ENCODE measurements around the gene TSPAN2.

TSPAN2 gene

GRCh38 chr1:115114308-115114707, 25.0 kb upstream of the TSPAN2 start:
- peaks cover 6% of the 10 kb centered on the region; the same call in 1 of the 2 replicates for H3K4me1 ChIP-seq (ENCODE audit: control insufficient read depth, insufficient read depth, low read length)
- no peaks in the 10 kb centered on the region for H3K36me3 ChIP-seq (ENCODE audit: control insufficient read depth, insufficient read depth, low read length)
- H3K27ac ChIP-seq (ENCODE audit: low read depth, low read length), result no peak overlapping the region
- H3K4me3 ChIP-seq (ENCODE audit: low read depth, low read length), result no peak overlapping the region
- no peak overlapping the region for H3K9ac ChIP-seq (ENCODE audit: low read length)
- H3K27me3 ChIP-seq (ENCODE audit: control insufficient read depth, insufficient read depth, low read length), result peaks cover 10% of the 10 kb centered on the region; the same call in 1 of the 2 replicates
- peaks cover 7% of the 10 kb centered on the region; the same call in 1 of the 2 replicates for H3K9me3 ChIP-seq (ENCODE audit: control insufficient read depth, insufficient read depth, low read depth, low read length)

GRCh38 chr1:115113766-115114165, 24.5 kb upstream of the TSPAN2 start:
- Histone ChIP-seq H3K27ac (ENCODE audit: low read depth, low read length) (no peak overlapping the region), H3K36me3 (ENCODE audit: control insufficient read depth, insufficient read depth, low read length) (no peaks in the 10 kb centered on the region), H3K27me3 (ENCODE audit: control insufficient read depth, insufficient read depth, low read length) (peaks cover 10% of the 10 kb centered on the region; the same call in 1 of the 2 replicates), H3K9me3 (ENCODE audit: control insufficient read depth, insufficient read depth, low read depth, low read length) (peaks cover 6% of the 10 kb centered on the region; the same call in 1 of the 2 replicates), H3K9ac (ENCODE audit: low read length) (no peak overlapping the region), H3K4me3 (ENCODE audit: low read depth, low read length) (no peak overlapping the region), H3K4me1 (ENCODE audit: control insufficient read depth, insufficient read depth, low read length) (peaks cover 6% of the 10 kb centered on the region; the same call in 1 of the 2 replicates)

- Histone ChIP-seq H3K9me3 (ENCODE audit: control insufficient read depth, insufficient read depth, low read depth, low read length) (no peaks in the 10 kb centered on the region), H3K27me3 (ENCODE audit: control insufficient read depth, insufficient read depth, low read length) (peaks cover 10% of the 10 kb centered on the region; the same call in 1 of the 2 replicates), H3K27ac (ENCODE audit: low read depth, low read length) (no peak overlapping the region), H3K4me1 (ENCODE audit: control insufficient read depth, insufficient read depth, low read length) (peaks cover 6% of the 10 kb centered on the region; the same call in 1 of the 2 replicates), H3K9ac (ENCODE audit: low read length) (no peak overlapping the region), H3K4me3 (ENCODE audit: low read depth, low read length) (no peak overlapping the region), H3K36me3 (ENCODE audit: control insufficient read depth, insufficient read depth, low read length) (no peaks in the 10 kb centered on the region)
Measured at GRCh38 chr1:115112496-115113375, 23.4 kb upstream of the TSPAN2 start.

- Histone ChIP-seq H3K27me3 (ENCODE audit: control insufficient read depth, insufficient read depth, low read length) (no peaks in the 10 kb centered on the region), H3K9me3 (ENCODE audit: control insufficient read depth, insufficient read depth, low read depth, low read length) (no peaks in the 10 kb centered on the region), H3K4me1 (ENCODE audit: control insufficient read depth, insufficient read depth, low read length) (peaks cover 6% of the 10 kb centered on the region; the same call in 1 of the 2 replicates), H3K4me3 (ENCODE audit: low read depth, low read length) (no peak overlapping the region), H3K9ac (ENCODE audit: low read length) (no peak overlapping the region), H3K36me3 (ENCODE audit: control insufficient read depth, insufficient read depth, low read length) (no peaks in the 10 kb centered on the region), H3K27ac (ENCODE audit: low read depth, low read length) (no peak overlapping the region)
Measured at GRCh38 chr1:115107516-115108260, 18.4 kb upstream of the TSPAN2 start.

GRCh38 chr1:115105831-115106230, 16.5 kb upstream of the TSPAN2 start:
- Histone ChIP-seq H3K27me3 (ENCODE audit: control insufficient read depth, insufficient read depth, low read length) (no peaks in the 10 kb centered on the region), H3K27ac (ENCODE audit: low read depth, low read length) (no peak overlapping the region), H3K9me3 (ENCODE audit: control insufficient read depth, insufficient read depth, low read depth, low read length) (no peaks in the 10 kb centered on the region), H3K4me3 (ENCODE audit: low read depth, low read length) (no peak overlapping the region), H3K4me1 (ENCODE audit: control insufficient read depth, insufficient read depth, low read length) (no peaks in the 10 kb centered on the region), H3K9ac (ENCODE audit: low read length) (no peak overlapping the region), H3K36me3 (ENCODE audit: control insufficient read depth, insufficient read depth, low read length) (no peaks in the 10 kb centered on the region)

GRCh38 chr1:115099693-115100050, 10.4 kb upstream of the TSPAN2 start:
- Histone ChIP-seq H3K9ac (ENCODE audit: low read length) (no peak overlapping the region), H3K4me3 (ENCODE audit: low read depth, low read length) (no peak overlapping the region), H3K27me3 (ENCODE audit: control insufficient read depth, insufficient read depth, low read length) (no peaks in the 10 kb centered on the region), H3K36me3 (ENCODE audit: control insufficient read depth, insufficient read depth, low read length) (no peaks in the 10 kb centered on the region), H3K4me1 (ENCODE audit: control insufficient read depth, insufficient read depth, low read length) (peaks cover 15% of the 10 kb centered on the region), H3K9me3 (ENCODE audit: control insufficient read depth, insufficient read depth, low read depth, low read length) (no peaks in the 10 kb centered on the region), H3K27ac (ENCODE audit: low read depth, low read length) (no peak overlapping the region; the same call in 1 of the 2 replicates)

- no peak overlapping the region for H3K9ac ChIP-seq (ENCODE audit: low read length)
- no peaks in the 10 kb centered on the region for H3K36me3 ChIP-seq (ENCODE audit: control insufficient read depth, insufficient read depth, low read length)
- no peak overlapping the region; the same call in 1 of the 2 replicates for H3K27ac ChIP-seq (ENCODE audit: low read depth, low read length)
- no peaks in the 10 kb centered on the region for H3K9me3 ChIP-seq (ENCODE audit: control insufficient read depth, insufficient read depth, low read depth, low read length)
- no peak overlapping the region for H3K4me3 ChIP-seq (ENCODE audit: low read depth, low read length)
- no peaks in the 10 kb centered on the region for H3K27me3 ChIP-seq (ENCODE audit: control insufficient read depth, insufficient read depth, low read length)
- H3K4me1 ChIP-seq (ENCODE audit: control insufficient read depth, insufficient read depth, low read length), result peaks cover 15% of the 10 kb centered on the region
Measured at GRCh38 chr1:115098979-115099692, 9.8 kb upstream of the TSPAN2 start.

GRCh38 chr1:115092175-115092574, 2.9 kb upstream of the TSPAN2 start:
- H3K9ac ChIP-seq (ENCODE audit: low read length), result no peak overlapping the region
- no peak overlapping the region for H3K27ac ChIP-seq (ENCODE audit: low read depth, low read length)
- H3K4me1 ChIP-seq (ENCODE audit: control insufficient read depth, insufficient read depth, low read length), result peaks cover 5% of the 10 kb centered on the region
- no peaks in the 10 kb centered on the region for H3K36me3 ChIP-seq (ENCODE audit: control insufficient read depth, insufficient read depth, low read length)
- H3K27me3 ChIP-seq (ENCODE audit: control insufficient read depth, insufficient read depth, low read length), result peaks cover 20% of the 10 kb centered on the region
- H3K4me3 ChIP-seq (ENCODE audit: low read depth, low read length), result no peak overlapping the region
- no peaks in the 10 kb centered on the region for H3K9me3 ChIP-seq (ENCODE audit: control insufficient read depth, insufficient read depth, low read depth, low read length)

- Histone ChIP-seq H3K4me1 (ENCODE audit: control insufficient read depth, insufficient read depth, low read length) (peaks cover 5% of the 10 kb centered on the region), H3K36me3 (ENCODE audit: control insufficient read depth, insufficient read depth, low read length) (no peaks in the 10 kb centered on the region), H3K9me3 (ENCODE audit: control insufficient read depth, insufficient read depth, low read depth, low read length) (no peaks in the 10 kb centered on the region), H3K27ac (ENCODE audit: low read depth, low read length) (no peak overlapping the region), H3K9ac (ENCODE audit: low read length) (no peak overlapping the region), H3K4me3 (ENCODE audit: low read depth, low read length) (no peak overlapping the region), H3K27me3 (ENCODE audit: control insufficient read depth, insufficient read depth, low read length) (peaks cover 20% of the 10 kb centered on the region)
Measured at GRCh38 chr1:115091572-115091971, 2.3 kb upstream of the TSPAN2 start.

GRCh38 chr1:115090956-115091355, 1.7 kb upstream of the TSPAN2 start:
- no peak overlapping the region for H3K4me3 ChIP-seq (ENCODE audit: low read depth, low read length)
- H3K27me3 ChIP-seq (ENCODE audit: control insufficient read depth, insufficient read depth, low read length), result peaks cover 20% of the 10 kb centered on the region
- H3K27ac ChIP-seq (ENCODE audit: low read depth, low read length), result no peak overlapping the region
- H3K4me1 ChIP-seq (ENCODE audit: control insufficient read depth, insufficient read depth, low read length), result peaks cover 5% of the 10 kb centered on the region
- H3K9me3 ChIP-seq (ENCODE audit: control insufficient read depth, insufficient read depth, low read depth, low read length), result no peaks in the 10 kb centered on the region
- no peak overlapping the region for H3K9ac ChIP-seq (ENCODE audit: low read length)
- no peaks in the 10 kb centered on the region for H3K36me3 ChIP-seq (ENCODE audit: control insufficient read depth, insufficient read depth, low read length)

All from HUES6 (cell line).